ENCODE results near the gene ZBTB38.

The ZBTB38 gene

DNA sequence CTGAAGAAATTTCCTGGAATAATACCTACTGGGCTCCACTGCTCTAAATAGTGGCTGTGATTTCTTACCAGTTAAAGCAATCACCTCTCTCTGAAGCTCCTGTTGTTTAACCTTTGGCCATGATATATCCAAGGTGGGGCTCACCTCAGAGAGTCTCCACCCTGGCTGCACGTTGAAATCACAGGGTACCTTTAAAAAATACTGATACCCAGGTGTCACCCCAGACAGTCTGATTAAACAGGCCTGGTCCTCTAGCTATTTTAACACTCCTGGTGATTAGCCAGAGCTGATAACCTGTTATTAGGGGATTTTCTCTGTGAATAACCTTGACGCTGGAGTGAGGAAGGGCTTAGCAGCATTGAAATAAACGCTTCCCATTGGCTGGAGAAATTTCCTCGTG, 22.3 kb upstream of the ZBTB38 start:
- ATAC-seq (replicated peaks; ENCODE audit: extremely low read depth, poor library complexity, severe bottlenecking) (no peak), DNase-seq (ENCODE audit: low spot score in 2 of 2) (no peak)
- Mint-ChIP-seq H3K27ac (ENCODE audit: low read depth) (no peak overlapping the region), H3K9me3 (no peaks in the 10 kb centered on the region), H3K4me3 (no peak overlapping the region), H3K4me1 (no peaks in the 10 kb centered on the region), H3K36me3 (ENCODE audit: insufficient read depth) (peaks cover 2% of the 10 kb centered on the region), H3K27me3 (peaks cover 22% of the 10 kb centered on the region)

DNA sequence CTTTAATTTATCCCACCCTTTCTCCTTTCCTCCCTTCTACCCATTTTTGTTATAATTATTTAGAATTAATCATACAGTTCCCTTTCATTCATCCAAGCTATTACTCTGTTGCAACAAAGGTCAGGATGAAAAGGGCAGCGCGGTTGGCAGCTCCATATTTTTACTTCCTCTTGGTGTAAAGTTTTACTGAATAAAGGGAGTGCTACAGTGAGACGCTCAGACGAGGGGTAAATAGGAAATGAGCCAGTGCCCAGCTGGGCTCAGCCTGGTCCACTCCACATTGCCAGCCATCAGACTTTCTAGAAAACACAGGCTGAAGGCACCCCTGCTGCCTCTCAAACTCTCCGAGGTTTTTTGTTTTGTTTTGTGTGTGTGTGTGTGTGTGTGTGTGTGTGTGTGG, 21.9 kb upstream of the ZBTB38 start:
- H3K27ac Mint-ChIP-seq (ENCODE audit: low read depth) = no peak overlapping the region
- H3K9me3 Mint-ChIP-seq = no peaks in the 10 kb centered on the region
- H3K27me3 Mint-ChIP-seq = peaks cover 18% of the 10 kb centered on the region
- no peaks in the 10 kb centered on the region for H3K4me1 Mint-ChIP-seq
- DNase-seq (ENCODE audit: low spot score in 2 of 2) (no peak), ATAC-seq (replicated peaks; ENCODE audit: extremely low read depth, poor library complexity, severe bottlenecking) (no peak)
- H3K36me3 Mint-ChIP-seq (ENCODE audit: insufficient read depth) = peaks cover 2% of the 10 kb centered on the region
- no peak overlapping the region for H3K4me3 Mint-ChIP-seq

- Mint-ChIP-seq H3K4me3 (no peak overlapping the region), H3K27me3 (peaks cover 17% of the 10 kb centered on the region), H3K9me3 (no peaks in the 10 kb centered on the region), H3K27ac (ENCODE audit: low read depth) (no peak overlapping the region), H3K4me1 (no peaks in the 10 kb centered on the region), H3K36me3 (ENCODE audit: insufficient read depth) (peaks cover 2% of the 10 kb centered on the region)
- DNase-seq (ENCODE audit: low spot score in 2 of 2) (no peak), ATAC-seq (replicated peaks; ENCODE audit: extremely low read depth, poor library complexity, severe bottlenecking) (no peak)
Measured at GRCh38 chr3:141346839-141347238, 21.5 kb upstream of the ZBTB38 start.

- Mint-ChIP-seq H3K27me3 (peaks cover 17% of the 10 kb centered on the region), H3K9me3 (no peaks in the 10 kb centered on the region), H3K4me3 (no peak overlapping the region)
Measured at GRCh38 chr3:141348837-141349236, 19.5 kb upstream of the ZBTB38 start.

DNA sequence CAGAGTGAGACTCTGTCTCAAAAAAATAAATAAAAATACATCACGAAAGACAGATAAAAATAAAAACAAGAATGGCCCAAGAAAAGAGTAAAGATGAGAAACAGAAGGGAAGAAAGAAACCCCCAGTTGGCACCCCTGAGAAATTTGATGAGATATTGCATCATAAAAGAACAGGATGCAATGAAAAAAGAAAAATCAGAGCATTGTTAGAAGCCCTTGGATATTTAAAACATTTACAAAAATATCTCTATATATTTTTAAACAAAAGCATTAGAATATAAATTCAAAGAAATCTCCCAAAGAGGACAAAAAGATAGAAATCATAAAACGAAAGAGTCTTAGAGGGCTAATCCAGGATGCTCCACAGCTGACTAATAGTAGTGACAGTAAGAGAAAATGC, 18.6 kb upstream of the ZBTB38 start:
- Mint-ChIP-seq H3K4me3 (no peak overlapping the region), H3K9me3 (no peaks in the 10 kb centered on the region), H3K27ac (ENCODE audit: low read depth) (no peak overlapping the region), H3K27me3 (peaks cover 17% of the 10 kb centered on the region), H3K4me1 (no peaks in the 10 kb centered on the region), H3K36me3 (ENCODE audit: insufficient read depth) (no peaks in the 10 kb centered on the region)
- DNase-seq (ENCODE audit: low spot score in 2 of 2) (no peak), ATAC-seq (replicated peaks; ENCODE audit: extremely low read depth, poor library complexity, severe bottlenecking) (no peak)

More at GRCh38 chr3:141348837-141349236, 19.5 kb upstream of the ZBTB38 start:
- Mint-ChIP-seq H3K36me3 (ENCODE audit: insufficient read depth) (no peaks in the 10 kb centered on the region), H3K27ac (ENCODE audit: low read depth) (no peak overlapping the region), H3K4me1 (no peaks in the 10 kb centered on the region)
- DNase-seq (ENCODE audit: low spot score in 2 of 2) (no peak), ATAC-seq (replicated peaks; ENCODE audit: extremely low read depth, poor library complexity, severe bottlenecking) (no peak)

DNA sequence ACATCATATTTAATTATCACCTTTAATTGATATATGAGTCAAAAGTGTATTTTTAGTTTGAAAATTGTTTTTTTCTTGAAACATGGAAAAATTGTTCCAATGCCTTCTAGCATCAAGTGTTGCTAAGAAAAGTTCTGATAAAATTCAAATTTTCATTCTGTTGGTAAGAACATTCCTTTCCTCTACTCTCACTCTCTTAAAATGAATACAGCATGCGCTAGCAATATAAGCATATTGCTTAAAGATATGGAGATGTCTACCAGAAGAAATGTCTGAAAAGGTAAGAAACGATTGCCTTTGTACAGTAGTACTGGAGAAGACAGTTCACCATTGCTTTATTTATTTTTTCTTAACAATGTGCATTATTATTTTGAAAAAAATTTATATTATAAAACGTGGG, 17.6 kb upstream of the ZBTB38 start:
- ATAC-seq (replicated peaks; ENCODE audit: extremely low read depth, poor library complexity, severe bottlenecking) (no peak), DNase-seq (ENCODE audit: low spot score in 2 of 2) (no peak)
- H3K27me3 Mint-ChIP-seq = peaks cover 17% of the 10 kb centered on the region
- H3K4me1 Mint-ChIP-seq = no peaks in the 10 kb centered on the region
- peaks cover 2% of the 10 kb centered on the region for H3K36me3 Mint-ChIP-seq (ENCODE audit: insufficient read depth)
- no peak overlapping the region for H3K4me3 Mint-ChIP-seq
- no peak overlapping the region for H3K27ac Mint-ChIP-seq (ENCODE audit: low read depth)
- H3K9me3 Mint-ChIP-seq = no peaks in the 10 kb centered on the region

DNA sequence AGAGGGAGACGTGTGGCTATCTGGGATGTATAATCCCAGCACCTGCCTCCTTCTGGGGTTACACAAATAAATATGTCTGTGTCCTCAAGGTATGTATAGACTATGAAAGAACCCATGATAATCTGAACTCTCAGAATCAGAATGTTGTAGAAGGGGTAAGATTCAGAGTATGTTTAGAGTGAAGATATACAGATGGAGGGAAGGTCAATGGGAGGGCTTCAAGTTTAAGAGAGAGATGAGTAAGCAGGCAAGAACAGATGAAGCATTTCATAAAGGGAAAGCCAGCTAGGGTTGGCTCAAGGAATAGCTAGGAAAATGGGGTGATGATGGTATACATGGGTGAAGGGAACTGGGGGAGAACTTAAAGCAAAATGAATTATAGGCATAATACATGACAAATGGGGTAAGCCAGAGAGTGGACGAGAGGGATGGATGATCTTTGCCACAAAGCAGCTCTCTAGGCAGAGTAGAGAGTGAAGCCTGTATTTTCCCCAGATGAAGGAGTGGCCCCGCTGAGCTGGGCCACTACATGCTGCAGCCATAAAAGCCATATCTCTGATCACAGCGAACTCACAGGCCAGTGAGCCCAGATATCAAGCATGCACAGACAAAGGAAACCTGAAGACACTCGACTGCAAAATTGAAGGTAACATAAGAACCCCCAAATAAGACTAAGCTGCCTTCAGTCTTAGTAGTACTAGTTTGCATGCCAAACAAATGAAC, 15.9 kb upstream of the ZBTB38 start:
- Mint-ChIP-seq H3K27me3 (peaks cover 17% of the 10 kb centered on the region), H3K4me1 (no peaks in the 10 kb centered on the region), H3K9me3 (no peaks in the 10 kb centered on the region), H3K4me3 (no peak overlapping the region), H3K27ac (ENCODE audit: low read depth) (no peak overlapping the region), H3K36me3 (ENCODE audit: insufficient read depth) (peaks cover 2% of the 10 kb centered on the region)
- DNase-seq (ENCODE audit: low spot score in 2 of 2) (no peak), ATAC-seq (replicated peaks; ENCODE audit: extremely low read depth, poor library complexity, severe bottlenecking) (no peak)

DNA sequence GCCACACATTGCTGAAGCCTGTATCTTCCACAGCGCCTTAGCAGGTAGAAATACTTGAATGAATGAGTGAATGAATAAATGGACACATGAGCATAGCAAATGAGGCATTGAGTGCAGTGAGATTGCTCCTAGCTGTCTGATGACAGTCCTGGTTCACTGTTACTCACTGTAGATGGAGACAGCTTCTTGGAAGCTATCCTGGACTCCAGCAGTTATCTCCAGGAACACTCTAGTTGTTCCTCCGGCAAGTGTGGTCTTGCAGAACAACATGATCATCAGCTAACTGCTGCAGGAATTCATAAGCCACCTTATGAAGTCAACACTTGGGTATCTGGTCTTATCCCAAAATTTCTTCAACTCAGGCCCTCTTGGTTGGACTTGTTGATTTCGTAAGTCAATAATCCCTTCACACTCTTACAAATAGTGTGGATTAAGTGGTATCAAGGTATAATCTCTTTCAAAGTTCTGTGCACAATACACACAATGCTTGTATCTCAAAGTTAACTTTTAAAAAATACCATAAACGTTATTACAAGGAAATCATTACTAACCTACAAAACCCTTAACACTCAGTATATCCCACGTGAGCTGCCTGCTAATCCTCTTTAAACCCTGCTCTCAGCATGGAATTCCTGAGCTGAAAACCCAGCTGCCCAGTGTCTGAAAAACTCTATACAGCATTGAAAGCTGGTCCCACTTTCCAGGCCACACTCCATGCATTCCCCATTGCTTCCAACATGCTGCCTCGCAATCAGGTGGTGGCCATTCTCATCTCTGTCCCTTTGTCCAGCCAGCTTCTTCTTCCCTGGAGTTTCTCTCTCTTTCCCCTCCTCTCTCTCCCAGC, 14.4 kb upstream of the ZBTB38 start:
- Mint-ChIP-seq H3K4me3 (no peak overlapping the region), H3K4me1 (no peaks in the 10 kb centered on the region), H3K36me3 (ENCODE audit: insufficient read depth) (peaks cover 2% of the 10 kb centered on the region), H3K27me3 (peaks cover 17% of the 10 kb centered on the region), H3K9me3 (no peaks in the 10 kb centered on the region), H3K27ac (ENCODE audit: low read depth) (no peak overlapping the region)
- DNase-seq (ENCODE audit: low spot score in 2 of 2) = no peak
- ATAC-seq (replicated peaks; ENCODE audit: extremely low read depth, poor library complexity, severe bottlenecking) = no peak

DNA sequence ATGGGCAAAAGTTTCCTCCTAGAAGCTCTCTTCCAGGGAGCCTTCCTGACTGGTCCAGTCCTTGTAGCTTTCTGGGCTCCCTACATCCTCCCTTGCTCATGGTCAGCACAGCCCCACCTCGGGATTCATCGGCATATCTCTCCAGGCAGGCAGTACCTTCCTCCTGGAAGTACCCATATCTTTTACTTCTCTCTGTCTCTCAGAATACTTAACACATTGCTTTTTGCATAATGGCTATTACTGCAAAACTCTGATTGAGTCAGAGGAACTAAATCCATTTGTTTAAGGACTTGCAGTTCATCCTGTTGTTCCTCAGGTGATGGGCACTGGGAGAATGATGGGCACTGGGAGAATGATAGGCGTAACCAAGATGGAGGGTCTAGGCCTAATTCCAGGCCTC, 13.8 kb upstream of the ZBTB38 start:
- Mint-ChIP-seq H3K4me1 (no peaks in the 10 kb centered on the region), H3K9me3 (no peaks in the 10 kb centered on the region), H3K27ac (ENCODE audit: low read depth) (no peak overlapping the region), H3K4me3 (no peak overlapping the region), H3K36me3 (ENCODE audit: insufficient read depth) (peaks cover 2% of the 10 kb centered on the region), H3K27me3 (peaks cover 13% of the 10 kb centered on the region)
- no peak for DNase-seq (ENCODE audit: low spot score in 2 of 2)
- ATAC-seq (replicated peaks; ENCODE audit: extremely low read depth, poor library complexity, severe bottlenecking) = no peak

DNA sequence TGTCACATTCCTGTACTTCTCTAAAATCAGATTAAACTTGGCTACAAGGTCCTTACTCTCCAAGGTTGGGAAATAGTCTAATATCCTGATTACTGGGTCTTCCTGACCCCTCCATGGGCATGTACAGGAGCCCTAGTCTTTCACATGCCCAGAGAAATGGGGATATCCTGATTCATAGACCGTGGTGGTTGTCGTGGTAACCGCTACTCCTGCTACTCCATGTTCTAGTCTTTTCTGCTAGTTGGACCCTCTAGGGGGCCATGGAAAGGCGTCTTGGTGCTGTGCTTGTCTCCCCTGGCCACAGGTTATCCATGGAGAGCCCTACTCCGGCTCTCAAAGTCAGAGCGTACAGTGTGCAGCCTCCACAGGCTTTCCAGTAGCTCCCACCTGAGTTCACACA, 13.1 kb upstream of the ZBTB38 start:
- no peak overlapping the region for H3K4me3 Mint-ChIP-seq
- DNase-seq (ENCODE audit: low spot score in 2 of 2) (no peak), ATAC-seq (replicated peaks; ENCODE audit: extremely low read depth, poor library complexity, severe bottlenecking) (no peak)
- peaks cover 2% of the 10 kb centered on the region for H3K36me3 Mint-ChIP-seq (ENCODE audit: insufficient read depth)
- no peaks in the 10 kb centered on the region for H3K4me1 Mint-ChIP-seq
- H3K27me3 Mint-ChIP-seq = peaks cover 6% of the 10 kb centered on the region
- H3K27ac Mint-ChIP-seq (ENCODE audit: low read depth) = no peak overlapping the region
- H3K9me3 Mint-ChIP-seq = no peaks in the 10 kb centered on the region

- Mint-ChIP-seq H3K27me3 (no peaks in the 10 kb centered on the region), H3K4me3 (no peak overlapping the region), H3K27ac (ENCODE audit: low read depth) (no peak overlapping the region), H3K4me1 (peaks cover 5% of the 10 kb centered on the region), H3K36me3 (ENCODE audit: insufficient read depth) (peaks cover 2% of the 10 kb centered on the region), H3K9me3 (no peaks in the 10 kb centered on the region)
- DNase-seq (ENCODE audit: low spot score in 2 of 2) (no peak), ATAC-seq (replicated peaks; ENCODE audit: extremely low read depth, poor library complexity, severe bottlenecking) (no peak)
Measured at GRCh38 chr3:141356046-141356445, 12.3 kb upstream of the ZBTB38 start.

DNA sequence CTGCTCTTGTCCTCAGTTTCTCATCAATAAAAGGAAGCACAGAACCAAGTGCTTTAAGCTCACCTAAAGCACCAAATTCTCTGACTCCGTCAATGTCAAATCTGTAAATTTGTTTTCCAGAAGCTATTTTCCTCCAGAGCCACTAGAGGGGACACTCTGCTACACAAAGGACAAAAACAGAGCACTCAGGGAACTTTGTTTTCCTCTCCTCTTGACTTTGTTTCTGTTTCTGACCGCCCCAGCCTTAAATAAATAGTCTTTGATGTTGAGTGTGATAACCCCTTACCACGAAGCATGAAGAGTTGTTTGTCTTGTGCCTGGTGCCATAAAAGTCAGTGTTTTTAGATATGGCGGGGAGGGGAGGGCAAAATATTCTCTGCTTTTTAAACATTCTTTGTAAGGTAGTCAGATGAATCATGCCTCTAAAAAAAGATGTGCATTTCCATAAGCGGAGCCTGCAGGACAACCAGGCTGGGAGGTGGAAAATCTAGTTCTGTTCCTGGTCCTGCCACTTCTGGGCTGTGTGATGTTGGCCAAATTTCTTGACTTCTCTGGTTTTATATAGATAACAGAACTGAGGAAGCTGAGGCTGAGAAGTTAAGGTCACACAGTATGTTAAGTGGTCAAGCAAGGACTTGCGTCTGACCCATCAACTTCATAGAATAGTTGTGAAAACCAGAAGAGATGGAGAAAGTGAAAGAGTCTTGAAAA, 7.3 kb upstream of the ZBTB38 start:
- Mint-ChIP-seq H3K4me1 (peaks cover 11% of the 10 kb centered on the region), H3K27me3 (no peaks in the 10 kb centered on the region), H3K9me3 (no peaks in the 10 kb centered on the region), H3K4me3 (no peak overlapping the region), H3K27ac (ENCODE audit: low read depth) (no peak overlapping the region), H3K36me3 (ENCODE audit: insufficient read depth) (no peaks in the 10 kb centered on the region)
- no peak for DNase-seq (ENCODE audit: low spot score in 2 of 2)
- peak; percentile 58 for ATAC-seq (replicated peaks; ENCODE audit: extremely low read depth, poor library complexity, severe bottlenecking)
